Esophagus squamous epithelium (tissue), 5 donors: Measurements from ENCODE around the gene MNX1. TPM values are rescaled to one million over a fixed set of nuclear protein-coding genes. Genes with fewer than 3 reads are reported as not detected.

Source experiments
- DNase-seq: peaks from one replicate; lab custom pipeline; 2025; lab: John Stamatoyannopoulos, UW
- H3K27ac ChIP-seq, 4 donors: fragments of 200-600 bp; sonication (generic); one replicate each; pipeline ENCODE4 v1.5.1; 2016 to 2019; ENCODE audit warnings: mild to moderate bottlenecking in 1 of 4
- H3K27me3 ChIP-seq, 4 donors: fragments of 200-600 bp; sonication (generic); 1 replicate in 3 of 4; 2 replicates in 1 of 4; pipeline versions ENCODE4 v1.5.1 to v1.6.0; 2017 to 2021; ENCODE audit warnings: antibody characterized with exemption in 1 of 4
- H3K36me3 ChIP-seq, 3 donors: fragments of 200-600 bp; sonication (generic); one replicate each; pipeline ENCODE4 v1.5.1; 2016 to 2019
- H3K4me1 ChIP-seq, 3 donors: fragments of 200-600 bp; sonication (generic); one replicate each; pipeline ENCODE4 v1.5.1; 2017 to 2019
- H3K4me3 ChIP-seq, 4 donors: fragments of 200-600 bp; sonication (generic); 1 replicate in 3 of 4; 2 replicates in 1 of 4; pipeline ENCODE4 v1.5.1; 2016 to 2019; ENCODE audit warnings: mild to moderate bottlenecking in 2 of 4, moderate library complexity in 1 of 4
- H3K9me3 ChIP-seq, 3 donors: fragments of 200-600 bp; sonication (generic); one replicate each; pipeline ENCODE4 v1.5.1; 2016 to 2019
- CTCF ChIP-seq, 6 experiments: fragments of 450-650 bp in 4 of 6; fragments of 200-600 bp in 2 of 6; sonication (generic) in 2 of 6; IDR thresholded peaks; one replicate each; pipeline ENCODE4 v1.5.1; 2016 to 2019; ENCODE audit warnings: antibody characterized with exemption in 6 of 6, mild to moderate bottlenecking in 4 of 6, moderate library complexity in 4 of 6
- POLR2A ChIP-seq, 4 donors: fragments of 450-650 bp; IDR thresholded peaks; one replicate each; pipeline ENCODE4 v1.6.1; 2017; ENCODE audit warnings: antibody characterized with exemption in 4 of 4, mild to moderate bottlenecking in 4 of 4, moderate library complexity in 3 of 4
- WGBS, 2 donors: methylation state at CpG; one replicate each; pipeline ENCODE4 v1.1.5; 2018; 5-methylcytosine and 5-hydroxymethylcytosine counted together
- intact Hi-C: fragments of 100-400 bp; cut with DNase I; formaldehyde crosslinking; loops from one replicate; pipeline ENCODE4 v1.15.0; 2022
- total RNA-seq, 4 donors: library from RNA; depleted of rRNA; stranded (reverse); fragments of >200 nt; gene quantifications; one replicate each; pipeline ENCODE4 v1.1.0, GENCODE V29; 2016
- donor health status: DM: yes; HTN: yes; CAD: no.

MNX1 gene
- total RNA-seq, 4 donors from 2014 or later = 0.47 to 1.1 TPM; not detected in 2

- 81 to 83% methylated on average over 3 to 12 of the region's 12 CpGs for WGBS, 2 donors
These were observed 47.0 kb downstream of the MNX1 start for GRCh38 chr7:156963472-156963871.

GRCh38 chr7:156962897-156963296 is 47.6 kb downstream of the MNX1 start:
- Histone ChIP-seq H3K36me3 (peaks cover 28 to 100% (median 47%) of the 10 kb centered on the region in 3 donors), H3K27me3 (no peaks in the 10 kb centered on the region), H3K4me1 (no peaks in the 10 kb centered on the region), H3K4me3 (no peak overlapping the region), H3K27ac (no peak overlapping the region), H3K9me3 (no peaks in the 10 kb centered on the region)
- TF ChIP-seq POLR2A (IDR thresholded peaks at IDR 0.05) (no peak), CTCF (IDR thresholded peaks at IDR 0.05) (no peak)
- no peak for DNase-seq
- intact Hi-C loops = no loop called here
- WGBS, 2 donors = 93 to 99% methylated on average over 12 to 13 of the region's 16 CpGs

More at GRCh38 chr7:156963472-156963871, 47.0 kb downstream of the MNX1 start:
- H3K27ac ChIP-seq = no peak overlapping the region
- no peak overlapping the region for H3K4me3 ChIP-seq
- TF ChIP-seq POLR2A (IDR thresholded peaks at IDR 0.05) = no peak
- TF ChIP-seq CTCF (IDR thresholded peaks at IDR 0.05) = no peak
- intact Hi-C loops = no loop called here
- no peaks in the 10 kb centered on the region for H3K4me1 ChIP-seq
- no peaks in the 10 kb centered on the region for H3K9me3 ChIP-seq
- H3K36me3 ChIP-seq = peaks cover 28 to 100% (median 45%) of the 10 kb centered on the region in 3 donors
- H3K27me3 ChIP-seq = no peaks in the 10 kb centered on the region
- DNase-seq = no peak

GRCh38 chr7:156962145-156962544 is 48.3 kb downstream of the MNX1 start:
- Histone ChIP-seq H3K4me3 (no peak overlapping the region), H3K27ac (no peak overlapping the region), H3K4me1 (no peaks in the 10 kb centered on the region), H3K27me3 (no peaks in the 10 kb centered on the region), H3K36me3 (peaks cover 28 to 100% (median 44%) of the 10 kb centered on the region in 3 donors), H3K9me3 (no peaks in the 10 kb centered on the region)
- intact Hi-C loops = no loop called here
- TF ChIP-seq CTCF (IDR thresholded peaks at IDR 0.05) (no peak), POLR2A (IDR thresholded peaks at IDR 0.05) (no peak)
- 93 to 94% methylated on average over 17 to 18 of the region's 18 CpGs for WGBS, 2 donors
- no peak for DNase-seq

- no peaks in the 10 kb centered on the region for H3K9me3 ChIP-seq
- intact Hi-C loops = loop anchor here (10.0 kb wide), 2 partner anchors 188 to 308 kb away; no protein-coding TSS in a partner anchor
- no peak overlapping the region for H3K27ac ChIP-seq
- no peaks in the 10 kb centered on the region for H3K27me3 ChIP-seq
- H3K4me3 ChIP-seq = no peak overlapping the region
- H3K36me3 ChIP-seq = peaks cover 32 to 100% (median 39%) of the 10 kb centered on the region in 3 donors
- DNase-seq = no peak
- H3K4me1 ChIP-seq = peaks cover under 1 to 8% (median 4%) of the 10 kb centered on the region in 3 donors
- TF ChIP-seq CTCF (IDR thresholded peaks at IDR 0.05) = no peak
- TF ChIP-seq POLR2A (IDR thresholded peaks at IDR 0.05) = no peak
- WGBS, 2 donors = 88 to 89% methylated on average over 2 of the region's 2 CpGs
These were observed 53.7 kb downstream of the MNX1 start for GRCh38 chr7:156956727-156957126.

- Histone ChIP-seq H3K36me3 (peaks cover 26 to 82% (median 26%) of the 10 kb centered on the region in 3 donors), H3K4me3 (no peak overlapping the region), H3K4me1 (peaks cover 15 to 26% (median 17%) of the 10 kb centered on the region in 3 donors), H3K27ac (no peak overlapping the region), H3K9me3 (no peaks in the 10 kb centered on the region), H3K27me3 (no peaks in the 10 kb centered on the region)
- TF ChIP-seq POLR2A (IDR thresholded peaks at IDR 0.05) (no peak), CTCF (IDR thresholded peaks at IDR 0.05) (no peak)
- 92% methylated on average over 2 of the region's 2 CpGs; no CpG with 5 or more reads in 1 of the 2 donors for WGBS, 2 donors
- DNase-seq = no peak
- intact Hi-C loops = loop anchor here (10.0 kb wide), 2 partner anchors 190 to 310 kb away; no protein-coding TSS in a partner anchor
These were observed 55.5 kb downstream of the MNX1 start for GRCh38 chr7:156954941-156955340.

Other genes with a start within 250 kb of the MNX1 start
- gene LMBR1, start 117.5 kb downstream of the MNX1 start, total RNA-seq = 10 to 100 TPM; 25.2 to 68.3 (median 38.4) TPM
- 10 to 100 TPM in 3 of 4 donors, 1 to 10 TPM in 1; 4.6 to 26.9 (median 17.8) TPM for gene NOM1, start 61.0 kb downstream of the MNX1 start, total RNA-seq
- 100 to 1,000 TPM in 1 of 4 donors, 10 to 100 TPM in 3; 52.2 to 101 (median 68.3) TPM for gene UBE3C, start 128.3 kb upstream of the MNX1 start, total RNA-seq